Measurements from ENCODE around the gene ACVR1C. TPM values are rescaled to one million over a fixed set of nuclear protein-coding genes. Genes with fewer than 3 reads are reported as not detected.
A peak's percentile ranks its signal among the peaks of the same experiment; 100 is the strongest.

Gene ACVR1C
- total RNA-seq, 6 experiments from 2014 or later: 0.37 to 3.9 (median 1.9) TPM

DNA sequence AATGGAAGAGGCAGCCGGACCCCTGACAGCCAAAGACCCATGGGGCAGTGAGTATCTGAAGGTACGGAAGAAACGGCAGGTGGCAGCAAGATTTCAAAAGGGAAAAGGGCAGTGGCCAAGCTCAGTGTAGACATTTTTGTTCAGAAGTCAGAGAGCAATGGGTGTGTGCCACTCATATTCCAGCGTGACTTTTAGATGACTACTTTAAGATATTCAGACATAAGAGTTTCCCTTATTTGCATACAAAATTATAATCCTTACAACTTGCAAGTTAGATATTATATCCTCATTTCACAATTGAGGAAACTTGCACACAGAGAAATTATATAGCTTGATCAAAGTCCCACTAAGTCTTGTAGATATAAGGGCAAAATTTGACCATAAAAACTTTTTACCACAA lies 124.0 kb downstream of the ACVR1C start:
- TF ChIP-seq POLR2A (IDR thresholded peaks at IDR 0.05): no peak
- no peak for DNase-seq
- no peaks in the 10 kb centered on the region for H3K4me1 ChIP-seq
- 79% methylated on average over 4 of the region's 4 CpGs for WGBS (ENCODE audit: insufficient coverage, low coverage, low lambda C conversion rate, missing lambda C conversion rate)
- H3K27me3 ChIP-seq: no peaks in the 10 kb centered on the region
- H3K27ac ChIP-seq: no peak overlapping the region
- no peak overlapping the region for H3K4me3 ChIP-seq
- intact Hi-C loops (cut with DNase I): loop anchor here in 1 of 2 donors (10.0 kb wide), 1 partner anchor 500 kb away; no protein-coding TSS in a partner anchor
- no peaks in the 10 kb centered on the region for H3K9me3 ChIP-seq
- ATAC-seq: no peak
- no peaks in the 10 kb centered on the region for H3K36me3 ChIP-seq

DNA sequence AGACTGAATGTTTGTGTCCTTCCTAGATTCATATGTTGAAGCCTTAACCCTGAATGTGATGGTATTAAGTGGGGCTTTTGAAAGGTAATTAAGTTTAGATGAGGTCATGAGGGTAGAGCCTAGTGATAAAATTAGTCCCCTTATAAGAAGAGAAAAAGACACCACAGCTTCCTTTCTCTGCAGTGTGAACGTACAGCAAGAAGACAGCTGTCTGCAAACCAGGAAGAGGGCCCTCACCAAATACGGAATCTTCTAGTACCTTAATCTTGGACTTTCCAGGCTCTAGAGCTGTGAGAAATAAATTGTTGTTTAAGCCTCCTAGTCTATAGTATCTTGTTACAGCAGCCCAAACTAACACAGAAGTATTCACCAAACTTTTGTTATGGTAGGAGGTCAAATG lies 127.6 kb downstream of the ACVR1C start:
- H3K27me3 ChIP-seq: no peaks in the 10 kb centered on the region
- TF ChIP-seq POLR2A (IDR thresholded peaks at IDR 0.05): no peak
- TF ChIP-seq, protein P1, sequence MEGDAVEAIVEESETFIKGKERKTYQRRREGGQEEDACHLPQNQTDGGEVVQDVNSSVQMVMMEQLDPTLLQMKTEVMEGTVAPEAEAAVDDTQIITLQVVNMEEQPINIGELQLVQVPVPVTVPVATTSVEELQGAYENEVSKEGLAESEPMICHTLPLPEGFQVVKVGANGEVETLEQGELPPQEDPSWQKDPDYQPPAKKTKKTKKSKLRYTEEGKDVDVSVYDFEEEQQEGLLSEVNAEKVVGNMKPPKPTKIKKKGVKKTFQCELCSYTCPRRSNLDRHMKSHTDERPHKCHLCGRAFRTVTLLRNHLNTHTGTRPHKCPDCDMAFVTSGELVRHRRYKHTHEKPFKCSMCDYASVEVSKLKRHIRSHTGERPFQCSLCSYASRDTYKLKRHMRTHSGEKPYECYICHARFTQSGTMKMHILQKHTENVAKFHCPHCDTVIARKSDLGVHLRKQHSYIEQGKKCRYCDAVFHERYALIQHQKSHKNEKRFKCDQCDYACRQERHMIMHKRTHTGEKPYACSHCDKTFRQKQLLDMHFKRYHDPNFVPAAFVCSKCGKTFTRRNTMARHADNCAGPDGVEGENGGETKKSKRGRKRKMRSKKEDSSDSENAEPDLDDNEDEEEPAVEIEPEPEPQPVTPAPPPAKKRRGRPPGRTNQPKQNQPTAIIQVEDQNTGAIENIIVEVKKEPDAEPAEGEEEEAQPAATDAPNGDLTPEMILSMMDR (IDR thresholded peaks at IDR 0.05): no peak
- 44% methylated on average over 2 of the region's 2 CpGs for WGBS (ENCODE audit: insufficient coverage, low coverage, low lambda C conversion rate, missing lambda C conversion rate)
- H3K4me1 ChIP-seq: no peaks in the 10 kb centered on the region
- no peaks in the 10 kb centered on the region for H3K36me3 ChIP-seq
- DNase-seq (no peak), ATAC-seq (no peak)
- H3K9me3 ChIP-seq: no peaks in the 10 kb centered on the region
- no peak overlapping the region for H3K27ac ChIP-seq
- intact Hi-C loops (cut with DNase I): loop anchor here in 1 of 2 donors (10.0 kb wide), 1 partner anchor 504 kb away; no protein-coding TSS in a partner anchor
- no peak overlapping the region for H3K4me3 ChIP-seq

DNA sequence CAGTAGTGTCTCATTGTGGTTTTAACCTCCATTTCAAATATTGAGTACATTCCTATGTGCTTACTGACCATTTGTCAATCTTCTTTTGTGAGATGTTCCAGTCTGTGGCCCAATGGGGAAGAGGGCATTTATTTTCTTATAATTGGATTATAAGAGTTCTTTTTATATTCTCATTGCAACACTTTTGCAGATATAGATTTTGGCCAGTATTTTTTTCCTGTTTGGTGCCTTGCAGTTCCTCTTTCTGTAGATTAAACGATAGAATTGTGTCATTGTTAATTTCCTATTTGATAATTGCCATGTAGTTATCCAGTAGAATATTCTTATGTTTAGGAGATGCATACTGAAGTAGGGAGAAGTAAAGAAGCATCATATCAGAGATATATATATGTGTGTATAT lies 128.3 kb downstream of the ACVR1C start:
- intact Hi-C loops (cut with DNase I): loop anchor here in 1 of 2 donors (10.0 kb wide), 1 partner anchor 504 kb away; no protein-coding TSS in a partner anchor
- no peak overlapping the region for H3K4me3 ChIP-seq
- no peaks in the 10 kb centered on the region for H3K36me3 ChIP-seq
- ATAC-seq (no peak), DNase-seq (no peak)
- H3K27ac ChIP-seq: no peak overlapping the region
- 27% methylated on average over 1 of the region's 1 CpG for WGBS (ENCODE audit: insufficient coverage, low coverage, low lambda C conversion rate, missing lambda C conversion rate)
- TF ChIP-seq, protein P1 (IDR thresholded peaks at IDR 0.05): no peak
- TF ChIP-seq POLR2A (IDR thresholded peaks at IDR 0.05): no peak
- no peaks in the 10 kb centered on the region for H3K4me1 ChIP-seq
- H3K9me3 ChIP-seq: no peaks in the 10 kb centered on the region
- no peaks in the 10 kb centered on the region for H3K27me3 ChIP-seq

DNA sequence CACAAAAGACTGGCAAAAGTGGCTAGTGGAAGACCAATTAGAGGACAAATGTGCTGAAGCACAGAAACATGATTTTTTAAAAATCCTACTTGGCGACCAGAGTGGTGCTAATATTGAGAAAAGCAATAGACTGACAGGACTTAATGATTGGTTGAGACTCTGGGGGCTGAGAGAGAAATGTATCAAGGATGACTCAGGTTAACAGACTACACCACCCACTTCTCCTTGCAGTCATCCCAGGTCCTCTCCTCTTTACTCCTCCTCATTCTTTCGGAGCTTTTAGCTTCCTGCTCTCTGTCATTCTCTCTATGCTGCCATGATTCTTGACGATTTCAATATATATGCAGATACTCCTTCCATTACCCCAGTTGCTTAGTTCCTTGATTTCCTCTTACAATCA lies 130.2 kb downstream of the ACVR1C start:
- 81% methylated on average over 3 of the region's 3 CpGs for WGBS (ENCODE audit: insufficient coverage, low coverage, low lambda C conversion rate, missing lambda C conversion rate)
- Histone ChIP-seq H3K36me3 (no peaks in the 10 kb centered on the region), H3K4me3 (no peak overlapping the region), H3K27ac (no peak overlapping the region), H3K4me1 (no peaks in the 10 kb centered on the region), H3K9me3 (no peaks in the 10 kb centered on the region), H3K27me3 (no peaks in the 10 kb centered on the region)
- TF ChIP-seq, protein P1 (IDR thresholded peaks at IDR 0.05): no peak
- TF ChIP-seq POLR2A (IDR thresholded peaks at IDR 0.05): no peak
- intact Hi-C loops (cut with DNase I): no loop called here
- no peak for DNase-seq
- no peak for ATAC-seq

DNA sequence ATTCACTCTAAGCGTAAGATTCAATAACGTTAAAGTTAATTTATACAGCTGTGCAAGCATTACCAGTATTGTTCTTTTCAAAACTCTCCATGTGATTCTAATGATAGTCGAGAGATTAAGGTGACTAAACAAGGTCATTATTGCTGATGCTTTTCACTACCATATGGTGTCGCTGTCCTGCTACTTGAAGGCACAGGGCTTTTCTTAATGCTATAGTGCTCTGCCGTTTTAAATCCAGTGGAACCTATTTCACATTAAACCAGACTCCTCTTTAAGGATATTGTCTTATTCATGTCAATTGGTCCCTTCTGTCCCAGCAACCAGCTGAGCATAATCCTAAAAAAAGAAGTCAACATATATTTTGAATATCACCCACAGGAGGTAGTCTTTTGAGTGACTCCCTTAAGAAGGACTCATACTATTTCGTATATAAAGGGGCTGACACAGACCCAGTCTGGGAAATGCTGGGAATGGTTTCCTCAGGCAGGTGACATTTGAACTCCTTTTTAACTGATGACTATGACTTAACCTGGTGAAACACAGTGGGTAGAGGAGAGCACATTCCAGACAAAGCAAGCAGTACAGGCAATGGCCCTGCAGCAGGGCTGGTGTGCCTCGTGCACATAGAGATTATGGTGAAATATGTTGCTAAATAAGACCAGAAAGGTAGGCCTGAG lies 130.9 kb downstream of the ACVR1C start:
- 16% methylated on average over 7 of the region's 7 CpGs for WGBS (ENCODE audit: insufficient coverage, low coverage, low lambda C conversion rate, missing lambda C conversion rate)
- DNase-seq: no peak
- Histone ChIP-seq H3K4me3 (no peak overlapping the region), H3K9me3 (no peaks in the 10 kb centered on the region), H3K36me3 (no peaks in the 10 kb centered on the region), H3K27ac (no peak overlapping the region), H3K4me1 (no peaks in the 10 kb centered on the region), H3K27me3 (no peaks in the 10 kb centered on the region)
- ATAC-seq: peak; percentile 79 to 92 (median 81)
- intact Hi-C loops (cut with DNase I): no loop called here
- TF ChIP-seq, protein P1 (IDR thresholded peaks at IDR 0.05): peak; percentile 59 to 75 (median 64)
- no peak for TF ChIP-seq POLR2A (IDR thresholded peaks at IDR 0.05)

Measured in right lobe of liver (tissue), 6 donors.